ENCODE measurements around the gene CAPN2. TPM values are rescaled to one million over a fixed set of nuclear protein-coding genes. Genes with fewer than 3 reads are reported as not detected.

Gene CAPN2
- total RNA-seq, 1 donor from 2014 or later = 120 TPM

GRCh38 chr1:223726380-223727001 lies 14.2 kb downstream of the CAPN2 start:
- Mint-ChIP-seq H3K27ac (peak overlapping the region; percentile 77), H3K9me3 (no peaks in the 10 kb centered on the region), H3K27me3 (no peaks in the 10 kb centered on the region), H3K4me1 (ENCODE audit: unreplicated experiment) (peaks cover 39% of the 10 kb centered on the region), H3K36me3 (peaks cover 43% of the 10 kb centered on the region), H3K4me3 (peak overlapping the region; percentile 57)
- no peak for DNase-seq (ENCODE audit: extremely low spot score, unreplicated experiment)
- no peak for TF ChIP-seq CTCF (conservative IDR thresholded peaks at IDR 0.05)

- Mint-ChIP-seq H3K4me1 (ENCODE audit: unreplicated experiment) (peaks cover 47% of the 10 kb centered on the region), H3K27ac (peak overlapping the region; percentile 77), H3K27me3 (no peaks in the 10 kb centered on the region), H3K36me3 (peaks cover 39% of the 10 kb centered on the region), H3K4me3 (peak overlapping the region; percentile 38), H3K9me3 (no peaks in the 10 kb centered on the region)
- TF ChIP-seq CTCF (conservative IDR thresholded peaks at IDR 0.05) = no peak
- no peak for DNase-seq (ENCODE audit: extremely low spot score, unreplicated experiment)
Measured at GRCh38 chr1:223727541-223727940, 15.2 kb downstream of the CAPN2 start.

GRCh38 chr1:223729906-223730305 lies 17.6 kb downstream of the CAPN2 start:
- H3K27me3 Mint-ChIP-seq = no peaks in the 10 kb centered on the region
- H3K9me3 Mint-ChIP-seq = no peaks in the 10 kb centered on the region
- no peak overlapping the region for H3K27ac Mint-ChIP-seq
- no peak for DNase-seq (ENCODE audit: extremely low spot score, unreplicated experiment)
- TF ChIP-seq CTCF (conservative IDR thresholded peaks at IDR 0.05) = no peak
- H3K36me3 Mint-ChIP-seq = peaks cover 31% of the 10 kb centered on the region
- peaks cover 59% of the 10 kb centered on the region for H3K4me1 Mint-ChIP-seq (ENCODE audit: unreplicated experiment)
- H3K4me3 Mint-ChIP-seq = no peak overlapping the region

GRCh38 chr1:223730479-223731132 lies 18.3 kb downstream of the CAPN2 start:
- Mint-ChIP-seq H3K27me3 (no peaks in the 10 kb centered on the region), H3K4me1 (ENCODE audit: unreplicated experiment) (peaks cover 59% of the 10 kb centered on the region), H3K4me3 (peak overlapping the region; percentile 40)

GRCh38 chr1:223731133-223731770 lies 18.9 kb downstream of the CAPN2 start:
- H3K4me1 Mint-ChIP-seq (ENCODE audit: unreplicated experiment) = peaks cover 53% of the 10 kb centered on the region
- TF ChIP-seq CTCF (conservative IDR thresholded peaks at IDR 0.05) = no peak
- no peaks in the 10 kb centered on the region for H3K27me3 Mint-ChIP-seq
- DNase-seq (ENCODE audit: extremely low spot score, unreplicated experiment) = no peak
- H3K36me3 Mint-ChIP-seq = peaks cover 31% of the 10 kb centered on the region
- H3K4me3 Mint-ChIP-seq = peak overlapping the region; percentile 40
- no peaks in the 10 kb centered on the region for H3K9me3 Mint-ChIP-seq
- peak overlapping the region; percentile 65 for H3K27ac Mint-ChIP-seq

More at GRCh38 chr1:223730479-223731132, 18.3 kb downstream of the CAPN2 start:
- H3K27ac Mint-ChIP-seq = peak overlapping the region; percentile 65
- peaks cover 31% of the 10 kb centered on the region for H3K36me3 Mint-ChIP-seq
- H3K9me3 Mint-ChIP-seq = no peaks in the 10 kb centered on the region
- TF ChIP-seq CTCF (conservative IDR thresholded peaks at IDR 0.05) = no peak
- no peak for DNase-seq (ENCODE audit: extremely low spot score, unreplicated experiment)

All from type B pancreatic cell (in vitro differentiated cells).